Measurements from ENCODE around the gene EXOSC6.
A peak's percentile ranks its signal among the peaks of the same experiment; 100 is the strongest.

DNA sequence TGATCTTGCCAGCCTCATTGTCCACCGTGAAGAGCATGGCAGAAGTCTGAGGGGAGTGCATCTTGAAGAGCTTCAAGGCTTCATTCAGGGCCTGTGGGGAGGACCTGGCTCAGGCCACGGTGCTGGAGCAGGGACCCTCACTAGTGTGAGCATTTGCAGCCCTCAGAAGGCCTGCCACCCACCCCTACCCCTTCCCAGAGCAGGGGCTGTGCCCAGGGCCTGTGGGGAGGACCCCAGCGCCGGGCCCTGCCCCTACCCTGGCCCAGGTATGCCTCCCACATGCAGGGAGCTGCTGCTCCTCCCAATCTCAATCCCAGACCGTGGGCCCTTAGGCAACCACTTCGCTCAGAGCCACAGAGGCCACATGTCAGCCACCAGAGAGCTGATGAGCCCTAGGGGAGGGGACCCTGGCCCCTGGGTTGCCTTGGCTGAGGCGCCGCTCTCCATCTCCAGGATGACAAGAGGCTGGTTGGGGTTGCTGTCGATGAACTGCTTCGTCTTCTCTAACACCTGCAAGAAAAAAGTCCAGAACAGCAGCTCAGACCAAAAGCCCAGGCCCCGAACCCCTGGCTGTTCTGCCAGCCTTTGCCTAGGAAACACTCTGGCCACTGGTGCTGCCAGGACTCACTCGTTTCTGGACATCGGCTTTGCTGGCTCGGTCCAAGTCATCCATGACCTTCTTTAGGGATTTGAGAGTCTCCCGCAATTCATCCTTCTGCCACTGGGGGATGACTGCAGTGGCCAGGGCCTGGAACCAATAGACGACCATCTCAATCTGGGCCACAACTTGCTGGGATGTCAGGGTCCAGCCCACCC is 1.8 kb upstream of the EXOSC6 start:
- peak; percentile 17 to 56 for TF ChIP-seq CTCF (IDR thresholded peaks at IDR 0.05)
- TF ChIP-seq POLR2A (IDR thresholded peaks at IDR 0.05): no peak
- no peak for TF ChIP-seq POLR2AphosphoS5 (IDR thresholded peaks at IDR 0.05)

All from suprapubic skin (tissue), 4 donors.